ENCODE results near the gene PDE6G.

- TF ChIP-seq POLR2A (IDR thresholded peaks at IDR 0.05) (no peak), CTCF (IDR thresholded peaks at IDR 0.05) (no peak)
These were observed 39.5 kb downstream of the PDE6G start for GRCh38 chr17:81616877-81617276.
